Astrocyte (in vitro differentiated cells and primary cell): Measurements from ENCODE around the gene HADHB. TPM values are rescaled to one million over a fixed set of nuclear protein-coding genes. Genes with fewer than 3 reads are reported as not detected.

Source experiments
- DNase-seq: peaks from one replicate; pipeline ENCODE4 v3.0.0-alpha.2; 2010; ENCODE audit warnings: low read depth
- FAIRE-seq: peaks from 2 replicates; lab custom pipeline; 2011; peaks lifted over from hg19 to GRCh38; lab: Jason Lieb, UNC
- H2AFZ ChIP-seq: 2 replicates; pipeline ENCODE4 v1.6.0; 2012; ENCODE audit warnings: low read depth, low read length, inconsistent platforms
- H3K27ac ChIP-seq: 2 replicates; pipeline ENCODE4 v1.5.1; 2011; ENCODE audit warnings: low read depth, low read length, inconsistent platforms
- H3K27me3 ChIP-seq: 2 replicates; pipeline ENCODE4 v1.6.0; 2011; ENCODE audit warnings: low read length, inconsistent platforms; ENCODE audit not compliant: insufficient read depth
- H3K36me3 ChIP-seq: 2 replicates; pipeline ENCODE4 v1.5.1; 2011; ENCODE audit warnings: low read length, inconsistent platforms; ENCODE audit not compliant: insufficient read depth
- H3K4me1 ChIP-seq: 2 replicates; pipeline ENCODE4 v1.5.1; 2011; ENCODE audit warnings: low read length, inconsistent platforms; ENCODE audit not compliant: insufficient read depth
- H3K4me2 ChIP-seq: 2 replicates; pipeline ENCODE4 v1.6.0; 2012; ENCODE audit warnings: low read length, inconsistent platforms
- H3K4me3 ChIP-seq: 2 replicates; pipeline ENCODE4 v1.5.1; 2011; ENCODE audit warnings: low read depth, mild to moderate bottlenecking, low read length, inconsistent platforms; ENCODE audit not compliant: insufficient read depth
- H3K79me2 ChIP-seq: 2 replicates; pipeline ENCODE4 v1.6.0; 2012; ENCODE audit warnings: mild to moderate bottlenecking, low read length, inconsistent platforms; ENCODE audit not compliant: insufficient read depth
- H3K9ac ChIP-seq: 2 replicates; pipeline ENCODE4 v1.6.0; 2012; ENCODE audit warnings: mild to moderate bottlenecking, low read length, inconsistent platforms
- H3K9me3 ChIP-seq: 2 replicates; pipeline ENCODE4 v1.5.1; 2012; ENCODE audit warnings: low read depth, mild to moderate bottlenecking, low read length, inconsistent platforms; ENCODE audit not compliant: insufficient read depth
- H4K20me1 ChIP-seq: 2 replicates; pipeline ENCODE4 v1.6.0; 2012; ENCODE audit warnings: low read length, inconsistent platforms; ENCODE audit not compliant: insufficient read depth
- H3K27ac Mint-ChIP-seq: one replicate; pipeline ENCODE4 v1.8.0; 2021; ENCODE audit warnings: mild to moderate bottlenecking, mixed read lengths; ENCODE audit not compliant: unreplicated experiment
- H3K27me3 Mint-ChIP-seq: one replicate; pipeline ENCODE4 v1.8.0; 2021; ENCODE audit warnings: low read depth, mixed read lengths; ENCODE audit not compliant: unreplicated experiment
- H3K36me3 Mint-ChIP-seq: one replicate; pipeline ENCODE4 v1.8.0; 2021; ENCODE audit warnings: low read depth, mixed read lengths; ENCODE audit not compliant: unreplicated experiment
- H3K4me1 Mint-ChIP-seq: one replicate; pipeline ENCODE4 v1.8.0; 2021; ENCODE audit warnings: low read depth, mixed read lengths; ENCODE audit not compliant: unreplicated experiment
- H3K4me3 Mint-ChIP-seq: one replicate; pipeline ENCODE4 v1.8.0; 2021; ENCODE audit warnings: mild to moderate bottlenecking, moderate library complexity, mixed read lengths; ENCODE audit not compliant: unreplicated experiment
- H3K9me3 Mint-ChIP-seq: one replicate; pipeline ENCODE4 v1.8.0; 2021; ENCODE audit warnings: mild to moderate bottlenecking, mixed read lengths; ENCODE audit not compliant: unreplicated experiment
- EZH2 ChIP-seq: IDR thresholded peaks from 2 replicates; pipeline ENCODE4 v1.6.1; 2012; ENCODE audit warnings: mild to moderate bottlenecking, low read length, inconsistent platforms; ENCODE audit not compliant: insufficient read depth
- total RNA-seq: library from RNA; stranded (reverse); gene quantifications from 2 replicates; pipeline ENCODE4 v1.2.1, GENCODE V29; 2021
- TF ChIP-seq, protein P1 (sequence below): IDR thresholded peaks from 2 replicates; pipeline ENCODE4 v1.5.1; 2011; ENCODE audit warnings: low read depth, mild to moderate bottlenecking, inconsistent platforms, low read length, moderate library complexity; ENCODE audit not compliant: insufficient read depth

The HADHB gene
- total RNA-seq, 1 donor from 2014 or later: 109 TPM

DNA sequence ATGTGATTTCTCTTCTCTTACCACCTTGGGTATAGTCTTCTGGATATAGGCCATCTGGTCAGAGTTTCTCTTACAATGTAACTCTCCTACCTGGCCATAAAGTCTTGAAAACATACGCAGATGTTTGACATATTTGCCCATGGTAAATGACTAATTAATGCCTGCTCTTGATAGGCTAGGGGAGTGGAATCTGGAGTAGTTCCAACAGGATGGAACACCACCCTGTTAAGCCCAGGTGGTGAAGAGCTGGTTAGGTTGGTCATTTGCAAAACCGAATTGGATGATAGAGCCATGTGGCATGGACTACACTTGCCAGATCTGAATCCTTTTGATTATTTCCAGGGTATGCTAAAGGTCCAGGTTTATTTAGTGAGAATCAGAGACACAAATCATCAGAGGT, 36.5 kb downstream of the HADHB start:
- Histone ChIP-seq H3K27me3 (no peaks in the 10 kb centered on the region), H4K20me1 (no peaks in the 10 kb centered on the region), H3K79me2 (no peaks in the 10 kb centered on the region), H3K9ac (no peak overlapping the region), H3K27ac (no peak overlapping the region), H3K9me3 (no peaks in the 10 kb centered on the region), H3K36me3 (peaks cover 49% of the 10 kb centered on the region), H3K4me3 (no peak overlapping the region), H2AFZ (no peak overlapping the region), H3K4me1 (peaks cover 3% of the 10 kb centered on the region), H3K4me2 (no peak overlapping the region)
- Mint-ChIP-seq H3K27me3 (no peaks in the 10 kb centered on the region), H3K9me3 (no peaks in the 10 kb centered on the region), H3K4me1 (peaks cover 3% of the 10 kb centered on the region), H3K27ac (no peak overlapping the region), H3K36me3 (peaks cover 25% of the 10 kb centered on the region), H3K4me3 (no peak overlapping the region)
- TF ChIP-seq, protein P1, sequence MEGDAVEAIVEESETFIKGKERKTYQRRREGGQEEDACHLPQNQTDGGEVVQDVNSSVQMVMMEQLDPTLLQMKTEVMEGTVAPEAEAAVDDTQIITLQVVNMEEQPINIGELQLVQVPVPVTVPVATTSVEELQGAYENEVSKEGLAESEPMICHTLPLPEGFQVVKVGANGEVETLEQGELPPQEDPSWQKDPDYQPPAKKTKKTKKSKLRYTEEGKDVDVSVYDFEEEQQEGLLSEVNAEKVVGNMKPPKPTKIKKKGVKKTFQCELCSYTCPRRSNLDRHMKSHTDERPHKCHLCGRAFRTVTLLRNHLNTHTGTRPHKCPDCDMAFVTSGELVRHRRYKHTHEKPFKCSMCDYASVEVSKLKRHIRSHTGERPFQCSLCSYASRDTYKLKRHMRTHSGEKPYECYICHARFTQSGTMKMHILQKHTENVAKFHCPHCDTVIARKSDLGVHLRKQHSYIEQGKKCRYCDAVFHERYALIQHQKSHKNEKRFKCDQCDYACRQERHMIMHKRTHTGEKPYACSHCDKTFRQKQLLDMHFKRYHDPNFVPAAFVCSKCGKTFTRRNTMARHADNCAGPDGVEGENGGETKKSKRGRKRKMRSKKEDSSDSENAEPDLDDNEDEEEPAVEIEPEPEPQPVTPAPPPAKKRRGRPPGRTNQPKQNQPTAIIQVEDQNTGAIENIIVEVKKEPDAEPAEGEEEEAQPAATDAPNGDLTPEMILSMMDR: no peak
- no peak for TF ChIP-seq EZH2
- FAIRE-seq: no peak
- no peak for DNase-seq

DNA sequence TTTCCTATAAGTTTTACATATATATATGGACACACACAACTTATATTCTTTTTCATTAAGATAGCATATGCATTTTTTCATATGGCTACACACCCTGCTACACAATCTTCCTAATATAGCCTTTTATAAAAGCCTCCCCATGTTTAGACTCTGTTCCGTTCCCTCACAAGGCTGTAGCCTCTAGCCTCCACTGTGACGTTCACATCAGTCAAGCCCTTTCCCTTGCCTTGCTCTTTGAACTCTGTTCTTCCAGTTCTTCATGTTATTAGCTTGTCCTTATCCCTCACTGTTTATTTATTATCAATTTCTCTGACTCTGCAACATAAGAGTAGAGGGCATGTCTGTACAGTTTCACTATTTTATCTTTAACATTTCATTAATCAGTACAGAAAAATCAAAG, 38.9 kb downstream of the HADHB start:
- Mint-ChIP-seq H3K27ac (no peak overlapping the region), H3K9me3 (no peaks in the 10 kb centered on the region), H3K4me1 (peaks cover 3% of the 10 kb centered on the region), H3K36me3 (peaks cover 26% of the 10 kb centered on the region), H3K27me3 (no peaks in the 10 kb centered on the region), H3K4me3 (no peak overlapping the region)
- Histone ChIP-seq H2AFZ (no peak overlapping the region), H3K79me2 (no peaks in the 10 kb centered on the region), H3K4me2 (no peak overlapping the region), H3K36me3 (peaks cover 41% of the 10 kb centered on the region), H3K4me3 (no peak overlapping the region), H4K20me1 (no peaks in the 10 kb centered on the region), H3K9me3 (no peaks in the 10 kb centered on the region), H3K27me3 (no peaks in the 10 kb centered on the region), H3K9ac (no peak overlapping the region), H3K4me1 (peaks cover 3% of the 10 kb centered on the region), H3K27ac (no peak overlapping the region)
- no peak for TF ChIP-seq EZH2
- TF ChIP-seq, protein P1: no peak
- FAIRE-seq (no peak), DNase-seq (no peak)

DNA sequence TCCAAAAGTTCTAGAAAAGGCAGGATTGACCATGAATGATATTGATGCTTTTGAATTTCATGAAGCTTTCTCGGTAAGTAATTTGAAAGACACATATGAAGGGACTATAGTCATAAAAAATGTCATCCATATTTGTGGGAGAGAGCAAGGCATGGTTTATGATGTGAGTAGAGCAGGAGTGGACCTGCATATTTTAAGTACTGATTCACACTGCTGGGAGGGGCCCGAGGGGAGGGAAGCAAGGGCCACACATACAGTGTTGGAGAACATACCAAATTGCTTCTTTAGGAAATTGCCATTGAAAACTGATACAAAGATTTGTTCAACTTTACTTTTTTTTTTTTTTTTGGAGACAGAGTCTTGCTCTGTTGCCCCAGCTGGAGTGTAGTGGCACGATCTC, 39.4 kb downstream of the HADHB start:
- peaks cover 21% of the 10 kb centered on the region for H3K36me3 Mint-ChIP-seq
- Histone ChIP-seq H3K9me3 (no peaks in the 10 kb centered on the region), H3K4me3 (no peak overlapping the region), H3K79me2 (no peaks in the 10 kb centered on the region), H3K4me1 (peaks cover 3% of the 10 kb centered on the region), H3K27me3 (no peaks in the 10 kb centered on the region), H3K4me2 (no peak overlapping the region), H3K36me3 (peaks cover 36% of the 10 kb centered on the region), H3K9ac (no peak overlapping the region), H3K27ac (no peak overlapping the region), H2AFZ (no peak overlapping the region), H4K20me1 (no peaks in the 10 kb centered on the region)
- H3K27ac Mint-ChIP-seq: peak overlapping the region; percentile 31
- TF ChIP-seq, protein P1: no peak
- TF ChIP-seq EZH2: no peak
- H3K4me3 Mint-ChIP-seq: no peak overlapping the region
- peak; percentile 57 for DNase-seq
- no peaks in the 10 kb centered on the region for H3K9me3 Mint-ChIP-seq
- no peak for FAIRE-seq
- peaks cover 3% of the 10 kb centered on the region for H3K4me1 Mint-ChIP-seq
- no peaks in the 10 kb centered on the region for H3K27me3 Mint-ChIP-seq
